ENCODE data around the gene TMEM238.

DNA sequence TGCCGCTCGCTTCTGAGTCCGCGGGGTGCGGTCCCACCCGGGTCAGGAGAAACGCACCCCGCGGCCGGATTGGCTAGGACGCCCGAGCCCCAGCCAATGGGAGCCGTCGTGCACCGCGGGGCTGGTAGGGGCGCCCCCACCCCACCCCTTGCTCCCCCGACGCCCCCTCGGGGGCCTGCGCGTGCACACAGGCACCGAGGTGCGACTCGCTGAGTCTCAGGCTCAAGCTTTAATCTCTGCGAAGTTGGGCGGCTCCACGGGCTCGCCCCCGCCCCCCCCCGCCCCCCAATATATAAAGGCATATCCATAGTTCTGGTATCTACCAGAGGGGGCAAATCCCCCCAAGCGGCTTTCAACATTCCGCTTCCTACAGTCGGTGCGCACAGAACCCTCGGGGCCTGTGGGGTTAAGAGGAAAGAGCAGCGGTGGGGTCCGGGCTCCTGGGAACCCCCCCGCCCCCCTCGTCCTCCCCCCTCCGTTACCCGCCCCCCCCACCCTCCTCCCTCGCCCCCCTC is 29.3 kb downstream of the TMEM238 start, which contains the start of gene COX6B2:
- TF ChIP-seq POLR2A (IDR thresholded peaks at IDR 0.05) (no peak), EP300 (IDR thresholded peaks at IDR 0.05) (no peak)
- TF ChIP-seq, protein P1, sequence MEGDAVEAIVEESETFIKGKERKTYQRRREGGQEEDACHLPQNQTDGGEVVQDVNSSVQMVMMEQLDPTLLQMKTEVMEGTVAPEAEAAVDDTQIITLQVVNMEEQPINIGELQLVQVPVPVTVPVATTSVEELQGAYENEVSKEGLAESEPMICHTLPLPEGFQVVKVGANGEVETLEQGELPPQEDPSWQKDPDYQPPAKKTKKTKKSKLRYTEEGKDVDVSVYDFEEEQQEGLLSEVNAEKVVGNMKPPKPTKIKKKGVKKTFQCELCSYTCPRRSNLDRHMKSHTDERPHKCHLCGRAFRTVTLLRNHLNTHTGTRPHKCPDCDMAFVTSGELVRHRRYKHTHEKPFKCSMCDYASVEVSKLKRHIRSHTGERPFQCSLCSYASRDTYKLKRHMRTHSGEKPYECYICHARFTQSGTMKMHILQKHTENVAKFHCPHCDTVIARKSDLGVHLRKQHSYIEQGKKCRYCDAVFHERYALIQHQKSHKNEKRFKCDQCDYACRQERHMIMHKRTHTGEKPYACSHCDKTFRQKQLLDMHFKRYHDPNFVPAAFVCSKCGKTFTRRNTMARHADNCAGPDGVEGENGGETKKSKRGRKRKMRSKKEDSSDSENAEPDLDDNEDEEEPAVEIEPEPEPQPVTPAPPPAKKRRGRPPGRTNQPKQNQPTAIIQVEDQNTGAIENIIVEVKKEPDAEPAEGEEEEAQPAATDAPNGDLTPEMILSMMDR (IDR thresholded peaks at IDR 0.05) = no peak
